GM19372 (cell line): ENCODE measurements around the gene LCE1B.

Source experiments
- ATAC-seq: cut with Tn5 transposase; IDR thresholded peaks from one replicate; pipeline ENCODE4 v1.9.1; 2021; ENCODE audit warnings: mild to moderate bottlenecking, low read depth, moderate library complexity; ENCODE audit not compliant: unreplicated experiment

The LCE1B gene

GRCh38 chr1:152811671-152812070, at the start of gene LCE1B:
LCE1B (plus strand) TSS chr1:152811971; CDS start chr1:152812447, 476 bp downstream.
- ATAC-seq, result no peak

GRCh38 chr1:152768847-152769533, 42.8 kb upstream of the LCE1B start:
- ATAC-seq, result no peak

- ATAC-seq, result no peak
Observed at GRCh38 chr1:152770411-152770810, 41.4 kb upstream of the LCE1B start.

GRCh38 chr1:152774875-152775274, 36.9 kb upstream of the LCE1B start, which contains the start of gene LCE1F:
LCE1F (plus strand) TSS chr1:152775140; CDS start chr1:152776372, 1,232 bp downstream.
- no peak for ATAC-seq

- no peak for ATAC-seq
Observed at GRCh38 chr1:152776361-152776760, 35.4 kb upstream of the LCE1B start.

- ATAC-seq, result no peak
Observed at GRCh38 chr1:152777510-152778137, 34.1 kb upstream of the LCE1B start.

GRCh38 chr1:152783095-152783494, 28.7 kb upstream of the LCE1B start:
- ATAC-seq, result no peak

- no peak for ATAC-seq
Observed at GRCh38 chr1:152786077-152786476, 25.7 kb upstream of the LCE1B start, which contains the start of gene LCE1E. LCE1E (plus strand) TSS chr1:152786257; CDS start chr1:152787300, 1,043 bp downstream.

- ATAC-seq, result no peak
Observed at GRCh38 chr1:152795686-152796085, 16.1 kb upstream of the LCE1B start.

GRCh38 chr1:152796421-152796820, 15.3 kb upstream of the LCE1B start, which contains the start of gene LCE1D:
LCE1D (plus strand) TSS chr1:152796721; CDS start chr1:152797795, 1,074 bp downstream.
- no peak for ATAC-seq

- no peak for ATAC-seq
Observed at GRCh38 chr1:152801333-152801732, 10.4 kb upstream of the LCE1B start.

- ATAC-seq, result no peak
Observed at GRCh38 chr1:152806576-152806975, 5.2 kb upstream of the LCE1B start, which contains the start of gene LCE1C. LCE1C (minus strand) TSS chr1:152806651; CDS start chr1:152805478, 1,173 bp downstream.

GRCh38 chr1:152811050-152811449, 721 bp upstream of the LCE1B start:
- ATAC-seq, result no peak

GRCh38 chr1:152817309-152817708, 5.5 kb downstream of the LCE1B start:
- ATAC-seq, result no peak

- ATAC-seq, result no peak
Observed at GRCh38 chr1:152823294-152823693, 11.5 kb downstream of the LCE1B start.

GRCh38 chr1:152824964-152825363, 13.2 kb downstream of the LCE1B start:
- ATAC-seq, result no peak

GRCh38 chr1:152827173-152827572, 15.4 kb downstream of the LCE1B start, which contains the start of gene LCE1A:
LCE1A (plus strand) TSS chr1:152827473; CDS start chr1:152827473, 0 bp downstream.
- no peak for ATAC-seq

GRCh38 chr1:152836870-152837269, 25.1 kb downstream of the LCE1B start:
- ATAC-seq, result no peak

GRCh38 chr1:152842556-152842955, 30.8 kb downstream of the LCE1B start, which contains the start of gene LCE6A:
LCE6A (plus strand) TSS chr1:152842856; CDS start chr1:152843521, 665 bp downstream.
- no peak for ATAC-seq

GRCh38 chr1:152855661-152856060, 43.9 kb downstream of the LCE1B start:
- no peak for ATAC-seq

- ATAC-seq, result no peak
Observed at GRCh38 chr1:152858062-152858461, 46.3 kb downstream of the LCE1B start.
